KMS-11 (cell line): ENCODE results near the gene AFG3L2.

ENCODE experiments used
- H2AFZ ChIP-seq: fragments of 200-600 bp; sonication (generic); 2 replicates; pipeline ENCODE4 v1.6.1; 2016; ENCODE audit warnings: antibody characterized with exemption, mixed run types, low read depth
- H3K27ac ChIP-seq: fragments of 200-600 bp; sonication (generic); 2 replicates; pipeline ENCODE4 v1.6.1; 2016; ENCODE audit warnings: mild to moderate bottlenecking, mixed run types
- H3K27me3 ChIP-seq: fragments of 200-600 bp; sonication (generic); 2 replicates; pipeline ENCODE4 v1.6.1; 2017; ENCODE audit warnings: mild to moderate bottlenecking, low read depth, mixed run types, moderate library complexity; ENCODE audit not compliant: insufficient read depth
- H3K36me3 ChIP-seq: fragments of 200-600 bp; sonication (generic); 2 replicates; pipeline ENCODE4 v1.6.1; 2017; ENCODE audit warnings: mild to moderate bottlenecking, mixed run types; ENCODE audit not compliant: insufficient read depth
- H3K4me1 ChIP-seq: fragments of 200-600 bp; sonication (generic); 2 replicates; pipeline ENCODE4 v1.6.1; 2016; ENCODE audit warnings: mild to moderate bottlenecking, low read depth, mixed run types; ENCODE audit not compliant: poor library complexity, severe bottlenecking
- H3K4me2 ChIP-seq: fragments of 200-600 bp; sonication (generic); 2 replicates; pipeline ENCODE4 v1.7.0; 2016; ENCODE audit warnings: mild to moderate bottlenecking, mixed run types
- H3K4me3 ChIP-seq: fragments of 200-600 bp; sonication (generic); IDR thresholded peaks from 2 replicates; pipeline ENCODE4 v1.6.1; 2017; ENCODE audit warnings: low read depth, low read length, mixed read lengths; ENCODE audit not compliant: insufficient read depth
- H3K79me2 ChIP-seq: fragments of 200-600 bp; sonication (generic); 2 replicates; pipeline ENCODE4 v1.6.1; 2016; ENCODE audit warnings: low read depth, mixed run types; ENCODE audit not compliant: insufficient read depth
- H3K9ac ChIP-seq: fragments of 200-600 bp; sonication (generic); 2 replicates; pipeline ENCODE4 v1.6.1; 2016; ENCODE audit warnings: mild to moderate bottlenecking, mixed run types
- H4K20me1 ChIP-seq: fragments of 200-600 bp; sonication (generic); 2 replicates; pipeline ENCODE4 v1.6.1; 2016; ENCODE audit warnings: mild to moderate bottlenecking, mixed run types; ENCODE audit not compliant: insufficient read depth
- CTCF ChIP-seq: fragments of 200-600 bp; sonication (generic); conservative IDR thresholded peaks from 2 replicates; pipeline ENCODE4 v1.6.1; 2017; ENCODE audit warnings: low read depth, mild to moderate bottlenecking, antibody characterized with exemption, low read length, moderate library complexity, mixed read lengths

The AFG3L2 gene

DNA sequence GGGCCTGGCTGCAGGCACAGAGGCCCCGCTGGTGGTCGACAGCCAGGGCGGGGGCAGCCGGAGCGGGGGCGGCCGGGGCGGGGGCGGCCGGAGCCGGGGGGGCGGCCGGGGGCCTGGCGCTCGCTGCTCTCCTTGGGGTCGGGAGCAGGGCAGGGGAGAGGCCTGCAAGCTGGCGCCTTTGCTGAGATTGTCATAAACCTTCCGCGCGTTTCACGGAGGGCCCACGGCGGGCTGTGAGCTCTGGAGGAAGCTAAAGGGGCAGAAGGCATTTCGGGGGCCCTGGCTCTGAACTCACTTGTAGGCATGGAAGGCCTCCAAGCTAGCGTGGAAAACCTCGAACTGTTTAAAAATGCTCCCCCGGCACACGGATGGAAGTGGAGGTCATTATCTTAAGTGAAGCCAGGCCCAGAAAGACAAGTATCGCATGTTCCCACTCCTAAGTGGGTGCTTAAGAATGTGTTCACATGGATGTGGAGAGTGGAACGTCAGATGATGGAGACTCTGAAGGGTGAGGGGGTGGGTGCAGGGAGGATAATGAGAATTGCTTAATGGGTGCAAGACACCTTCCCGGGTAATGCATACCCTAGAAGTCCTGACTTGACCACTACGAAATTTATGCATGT, 31.3 kb upstream of the AFG3L2 start:
- peak overlapping the region; percentile 66 for H3K4me2 ChIP-seq
- no peaks in the 10 kb centered on the region for H3K27me3 ChIP-seq
- H3K36me3 ChIP-seq, result no peaks in the 10 kb centered on the region
- H3K4me3 ChIP-seq, result no peak overlapping the region
- no peak for TF ChIP-seq CTCF
- peaks cover 32% of the 10 kb centered on the region for H3K79me2 ChIP-seq
- peak overlapping the region; percentile 79 for H3K27ac ChIP-seq
- H3K4me1 ChIP-seq, result peaks cover 30% of the 10 kb centered on the region
- H3K9ac ChIP-seq, result peak overlapping the region; percentile 90
- peak overlapping the region; percentile 75 for H2AFZ ChIP-seq
- H4K20me1 ChIP-seq, result no peaks in the 10 kb centered on the region

- Histone ChIP-seq H3K4me3 (no peak overlapping the region), H2AFZ (0 out of 2 replicates have a peak overlapping the region, but pooled peaks have one; percentile 92), H3K4me1 (peaks cover 30% of the 10 kb centered on the region), H3K27ac (no peak overlapping the region), H3K4me2 (no peak overlapping the region; the same call in 1 of the 2 replicates), H3K79me2 (peaks cover 28% of the 10 kb centered on the region), H4K20me1 (no peaks in the 10 kb centered on the region), H3K27me3 (no peaks in the 10 kb centered on the region), H3K36me3 (no peaks in the 10 kb centered on the region), H3K9ac (no peak overlapping the region)
- TF ChIP-seq CTCF, result no peak
Measured at GRCh38 chr18:12406371-12407111, 29.5 kb upstream of the AFG3L2 start.

- Histone ChIP-seq H3K79me2 (peaks cover 19% of the 10 kb centered on the region), H3K4me2 (no peak overlapping the region), H3K4me3 (no peak overlapping the region), H3K27ac (no peak overlapping the region), H3K27me3 (no peaks in the 10 kb centered on the region), H4K20me1 (no peaks in the 10 kb centered on the region), H3K4me1 (peaks cover 21% of the 10 kb centered on the region), H3K36me3 (no peaks in the 10 kb centered on the region), H2AFZ (no peak overlapping the region), H3K9ac (no peak overlapping the region)
- TF ChIP-seq CTCF, result no peak
Measured at GRCh38 chr18:12405066-12405465, 28.0 kb upstream of the AFG3L2 start.

DNA sequence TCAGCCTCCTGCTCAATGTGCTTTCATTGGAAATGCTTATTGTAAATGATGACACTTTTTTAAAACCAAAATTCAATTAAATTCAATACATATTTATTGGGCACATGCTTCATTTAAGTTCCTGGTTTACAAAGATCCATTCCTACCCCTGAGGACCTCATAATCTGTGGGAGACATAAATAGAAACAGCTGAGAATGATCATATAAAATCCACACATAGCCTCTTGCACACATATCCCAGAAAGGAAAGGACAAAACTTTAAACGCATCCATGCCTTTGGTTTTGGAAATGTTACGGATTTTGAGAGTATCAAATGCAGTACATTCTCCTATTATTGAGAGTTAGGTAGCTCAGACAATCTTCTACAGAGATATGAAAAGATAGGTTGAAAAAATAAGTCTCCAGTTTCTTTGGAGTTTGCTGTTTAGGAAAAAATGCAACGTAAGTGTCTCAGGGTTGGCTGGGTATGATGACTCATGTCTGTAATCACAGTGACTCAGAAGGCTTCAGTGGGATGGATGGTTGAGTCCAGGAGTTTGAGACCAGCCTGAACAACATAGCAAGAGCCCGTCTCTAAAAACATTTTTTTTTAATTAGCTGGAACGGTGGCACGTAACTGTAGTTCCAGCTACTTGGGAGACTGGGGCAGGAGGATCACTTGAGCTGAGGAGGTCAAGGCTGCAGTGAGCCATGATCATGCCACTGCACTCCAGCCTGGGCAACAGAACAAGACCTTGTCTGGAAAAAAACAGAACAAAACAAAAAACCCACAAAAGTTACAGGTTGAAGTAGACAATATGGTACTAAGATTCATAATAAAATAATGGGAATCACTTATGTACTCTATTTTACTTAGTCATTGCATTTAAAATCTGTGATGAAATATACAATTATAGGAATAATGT, 26.8 kb upstream of the AFG3L2 start:
- TF ChIP-seq CTCF, result no peak
- no peaks in the 10 kb centered on the region for H4K20me1 ChIP-seq
- H2AFZ ChIP-seq, result no peak overlapping the region
- no peaks in the 10 kb centered on the region for H3K36me3 ChIP-seq
- peaks cover 7% of the 10 kb centered on the region; the same call in 1 of the 2 replicates for H3K79me2 ChIP-seq
- no peak overlapping the region for H3K4me3 ChIP-seq
- no peaks in the 10 kb centered on the region for H3K27me3 ChIP-seq
- no peak overlapping the region for H3K27ac ChIP-seq
- H3K9ac ChIP-seq, result no peak overlapping the region
- H3K4me2 ChIP-seq, result no peak overlapping the region
- peaks cover 9% of the 10 kb centered on the region for H3K4me1 ChIP-seq
